Body of pancreas (tissue), 4 donors: Measurements from ENCODE around the gene RAP1GDS1.
"Not testable (repeated sequence)": the region's sequence is repeated elsewhere in the genome, so short reads cannot be mapped to it uniquely, and the experiment has no call there.

Experiments used
- POLR2A ChIP-seq, 3 donors: fragments of 450-650 bp; IDR thresholded peaks; one replicate each; pipeline ENCODE4 v1.6.1; 2016; ENCODE audit warnings: antibody characterized with exemption in 3 of 3, mild to moderate bottlenecking in 2 of 3
- TF ChIP-seq, protein P1 (sequence below), 7 experiments: fragments of 450-650 bp in 4 of 7; fragments of 200-600 bp in 3 of 7; sonication (generic) in 3 of 7; IDR thresholded peaks; one replicate each; pipeline ENCODE4 v1.5.1; 2016 to 2019; ENCODE audit warnings: antibody characterized with exemption in 7 of 7

DNA sequence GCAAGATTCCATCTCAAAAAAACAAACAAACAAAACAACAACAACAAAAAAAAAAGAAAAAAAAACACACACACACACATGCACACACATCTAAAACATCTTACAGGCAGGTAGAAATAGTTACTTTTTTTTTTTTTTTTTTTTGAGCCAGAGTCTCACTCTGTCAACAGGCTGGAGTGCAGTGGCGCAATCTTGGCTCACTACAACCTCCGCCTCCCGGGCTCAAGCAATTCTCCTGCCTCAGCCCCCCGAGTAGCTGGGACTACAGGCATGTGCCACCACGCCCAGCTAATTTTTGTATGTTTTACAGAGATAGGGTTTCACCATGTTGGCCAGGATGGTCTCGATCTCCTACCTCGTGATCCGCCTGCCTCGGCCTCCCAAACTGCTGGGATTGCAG, 196.2 kb downstream of the RAP1GDS1 start:
- TF ChIP-seq, protein P1, sequence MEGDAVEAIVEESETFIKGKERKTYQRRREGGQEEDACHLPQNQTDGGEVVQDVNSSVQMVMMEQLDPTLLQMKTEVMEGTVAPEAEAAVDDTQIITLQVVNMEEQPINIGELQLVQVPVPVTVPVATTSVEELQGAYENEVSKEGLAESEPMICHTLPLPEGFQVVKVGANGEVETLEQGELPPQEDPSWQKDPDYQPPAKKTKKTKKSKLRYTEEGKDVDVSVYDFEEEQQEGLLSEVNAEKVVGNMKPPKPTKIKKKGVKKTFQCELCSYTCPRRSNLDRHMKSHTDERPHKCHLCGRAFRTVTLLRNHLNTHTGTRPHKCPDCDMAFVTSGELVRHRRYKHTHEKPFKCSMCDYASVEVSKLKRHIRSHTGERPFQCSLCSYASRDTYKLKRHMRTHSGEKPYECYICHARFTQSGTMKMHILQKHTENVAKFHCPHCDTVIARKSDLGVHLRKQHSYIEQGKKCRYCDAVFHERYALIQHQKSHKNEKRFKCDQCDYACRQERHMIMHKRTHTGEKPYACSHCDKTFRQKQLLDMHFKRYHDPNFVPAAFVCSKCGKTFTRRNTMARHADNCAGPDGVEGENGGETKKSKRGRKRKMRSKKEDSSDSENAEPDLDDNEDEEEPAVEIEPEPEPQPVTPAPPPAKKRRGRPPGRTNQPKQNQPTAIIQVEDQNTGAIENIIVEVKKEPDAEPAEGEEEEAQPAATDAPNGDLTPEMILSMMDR (IDR thresholded peaks at IDR 0.05): not testable (repeated sequence)
- not testable (repeated sequence) for TF ChIP-seq POLR2A (IDR thresholded peaks at IDR 0.05)
